C4-2B (cell line): ENCODE measurements around the gene GRK5.

Source experiments
- H3K27ac ChIP-seq: fragments of 450-650 bp; 2 replicates; pipeline ENCODE4 v1.5.1; 2017
- ZFX ChIP-seq: fragments of 450-650 bp; IDR thresholded peaks from 2 replicates; pipeline ENCODE4 v1.6.1; 2017
- TF ChIP-seq, protein P1 (sequence below): fragments of 450-650 bp; conservative IDR thresholded peaks from 2 replicates; pipeline ENCODE4 v1.5.1; 2017; ENCODE audit warnings: mild to moderate bottlenecking

GRK5 gene

DNA sequence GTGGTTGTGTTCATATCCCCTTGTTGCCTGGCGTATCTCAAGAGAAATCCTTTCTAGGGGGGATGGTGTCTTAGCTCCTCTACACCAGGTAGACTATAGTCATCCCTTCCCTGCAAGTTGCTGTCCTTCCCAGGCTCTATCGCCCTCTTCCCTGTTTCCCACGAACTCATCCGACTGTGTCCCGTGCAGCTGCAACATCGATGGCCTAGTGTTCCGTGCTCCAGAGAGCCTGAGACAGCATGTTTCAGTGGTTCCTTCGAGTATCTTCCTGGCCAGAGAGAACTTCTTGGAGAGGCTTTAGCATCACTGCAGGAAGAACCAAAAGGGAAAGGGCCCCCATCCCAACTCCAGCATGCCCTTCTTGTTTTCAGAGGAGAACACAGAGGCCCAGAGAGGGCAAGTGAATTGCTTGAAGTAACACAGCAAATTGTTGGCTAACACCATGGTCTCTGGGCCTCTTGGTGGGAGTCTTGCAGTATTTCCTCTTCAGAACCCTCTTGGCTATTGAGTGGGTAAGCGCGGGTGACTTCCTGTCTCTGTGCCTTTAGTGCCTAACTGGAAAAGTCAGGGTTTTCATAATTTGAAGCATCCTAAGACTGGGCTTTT is 172.2 kb downstream of the GRK5 start:
- no peak for TF ChIP-seq ZFX
- TF ChIP-seq, protein P1, sequence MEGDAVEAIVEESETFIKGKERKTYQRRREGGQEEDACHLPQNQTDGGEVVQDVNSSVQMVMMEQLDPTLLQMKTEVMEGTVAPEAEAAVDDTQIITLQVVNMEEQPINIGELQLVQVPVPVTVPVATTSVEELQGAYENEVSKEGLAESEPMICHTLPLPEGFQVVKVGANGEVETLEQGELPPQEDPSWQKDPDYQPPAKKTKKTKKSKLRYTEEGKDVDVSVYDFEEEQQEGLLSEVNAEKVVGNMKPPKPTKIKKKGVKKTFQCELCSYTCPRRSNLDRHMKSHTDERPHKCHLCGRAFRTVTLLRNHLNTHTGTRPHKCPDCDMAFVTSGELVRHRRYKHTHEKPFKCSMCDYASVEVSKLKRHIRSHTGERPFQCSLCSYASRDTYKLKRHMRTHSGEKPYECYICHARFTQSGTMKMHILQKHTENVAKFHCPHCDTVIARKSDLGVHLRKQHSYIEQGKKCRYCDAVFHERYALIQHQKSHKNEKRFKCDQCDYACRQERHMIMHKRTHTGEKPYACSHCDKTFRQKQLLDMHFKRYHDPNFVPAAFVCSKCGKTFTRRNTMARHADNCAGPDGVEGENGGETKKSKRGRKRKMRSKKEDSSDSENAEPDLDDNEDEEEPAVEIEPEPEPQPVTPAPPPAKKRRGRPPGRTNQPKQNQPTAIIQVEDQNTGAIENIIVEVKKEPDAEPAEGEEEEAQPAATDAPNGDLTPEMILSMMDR = no peak
- H3K27ac ChIP-seq = no peak overlapping the region

GRCh38 chr10:119383174-119383856 is 175.9 kb downstream of the GRK5 start:
- H3K27ac ChIP-seq = no peak overlapping the region
- TF ChIP-seq, protein P1 = no peak
- no peak for TF ChIP-seq ZFX

GRCh38 chr10:119384127-119384526 is 176.8 kb downstream of the GRK5 start:
- no peak for TF ChIP-seq ZFX
- TF ChIP-seq, protein P1 = no peak
- no peak overlapping the region for H3K27ac ChIP-seq

GRCh38 chr10:119386666-119387065 is 179.3 kb downstream of the GRK5 start:
- H3K27ac ChIP-seq = no peak overlapping the region
- TF ChIP-seq ZFX = no peak
- TF ChIP-seq, protein P1 = no peak

GRCh38 chr10:119388849-119389345 is 181.5 kb downstream of the GRK5 start:
- no peak overlapping the region for H3K27ac ChIP-seq
- TF ChIP-seq, protein P1 = no peak
- no peak for TF ChIP-seq ZFX

DNA sequence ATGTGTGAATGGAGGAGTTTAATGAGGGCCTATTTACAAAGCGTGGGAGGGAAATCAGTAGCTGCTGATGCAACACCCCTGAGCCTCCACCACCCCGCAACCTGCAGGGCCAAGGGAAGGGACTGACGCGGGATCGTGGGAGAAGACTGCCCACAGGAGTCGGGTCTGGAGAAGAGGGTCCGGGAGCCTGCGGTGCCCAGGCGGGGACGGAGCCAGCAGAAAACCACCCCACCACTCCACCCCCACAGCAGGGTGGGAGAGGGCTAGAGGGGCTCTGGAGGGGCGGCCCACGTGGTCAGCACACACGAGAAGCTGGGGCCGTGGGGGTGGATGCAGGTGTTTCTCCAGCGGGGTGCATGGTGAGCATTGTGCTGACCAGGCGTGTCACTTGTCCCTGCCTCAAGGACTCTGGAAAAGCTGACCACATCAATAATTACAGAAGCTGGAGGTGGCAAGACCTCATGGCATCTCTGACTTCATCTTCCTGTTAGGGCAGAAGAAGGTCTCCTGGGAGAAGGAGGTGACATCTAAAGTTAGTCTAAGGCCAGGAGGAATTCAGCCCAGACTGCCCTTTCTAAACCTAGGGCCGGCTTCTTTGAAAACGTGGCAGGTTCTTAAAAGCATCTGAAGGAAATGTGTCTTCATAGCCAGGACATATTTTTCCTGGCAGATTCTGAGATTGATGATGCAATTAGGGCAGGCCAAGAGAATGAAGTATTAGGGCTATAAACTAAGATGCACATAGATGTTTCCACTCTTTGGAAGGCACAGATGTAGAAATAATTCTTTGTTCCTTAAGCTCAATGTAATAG is 184.3 kb downstream of the GRK5 start:
- H3K27ac ChIP-seq = no peak overlapping the region
- TF ChIP-seq, protein P1 = no peak
- no peak for TF ChIP-seq ZFX

DNA sequence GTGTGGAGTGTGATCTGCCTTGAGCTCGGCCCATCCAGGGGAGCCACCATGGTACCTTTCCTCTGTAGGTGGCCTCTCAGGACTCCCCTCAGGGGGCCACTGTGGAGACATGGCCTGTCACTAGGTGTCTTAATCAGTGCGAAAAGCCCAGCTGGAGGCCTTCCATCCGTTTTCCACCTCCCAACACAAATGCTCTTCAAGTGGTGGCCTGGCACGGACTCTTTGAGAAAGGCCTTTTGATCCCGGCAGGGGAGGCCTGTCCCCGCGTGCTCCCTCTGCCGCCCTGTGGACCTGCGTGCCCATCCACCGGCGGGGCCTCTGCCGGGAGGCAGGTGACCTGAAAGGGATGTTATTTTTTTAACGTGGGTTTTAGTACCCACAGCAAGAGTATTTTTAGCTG is 185.6 kb downstream of the GRK5 start:
- H3K27ac ChIP-seq = no peak overlapping the region
- no peak for TF ChIP-seq ZFX
- TF ChIP-seq, protein P1 = no peak
